ENCODE measurements around the gene SLC22A31.

Gene SLC22A31

GRCh38 chr16:89149386-89149785 is 51.0 kb downstream of the SLC22A31 start:
- no peak for TF ChIP-seq CTCF (IDR thresholded peaks at IDR 0.05; ENCODE audit: borderline replicate concordance, insufficient read depth, low read depth, low read length)
- H3K4me3 ChIP-seq (ENCODE audit: low read depth, low read length) = no peak overlapping the region

- no peak overlapping the region for H3K4me3 ChIP-seq (ENCODE audit: low read depth, low read length)
- TF ChIP-seq CTCF (IDR thresholded peaks at IDR 0.05; ENCODE audit: borderline replicate concordance, insufficient read depth, low read depth, low read length) = no peak
Observed at GRCh38 chr16:89147085-89147817, 53.1 kb downstream of the SLC22A31 start.

GRCh38 chr16:89146211-89147005 is 53.9 kb downstream of the SLC22A31 start:
- no peak for TF ChIP-seq CTCF (IDR thresholded peaks at IDR 0.05; ENCODE audit: borderline replicate concordance, insufficient read depth, low read depth, low read length)

More at GRCh38 chr16:89146211-89147005, 53.9 kb downstream of the SLC22A31 start:
- H3K4me3 ChIP-seq (ENCODE audit: low read depth, low read length) = no peak overlapping the region

Measured in GM12875 (cell line).